GM12865 (cell line): ENCODE data around the gene SLC25A4.

Experiments
- DNase-seq: peaks from one replicate; pipeline ENCODE4 v3.0.0; 2010; ENCODE audit warnings: low read depth
- H3K4me3 ChIP-seq: 2 replicates; pipeline ENCODE4 v1.5.1; 2011; ENCODE audit warnings: mild to moderate bottlenecking, low read depth, low read length, control low read depth
- CTCF ChIP-seq: IDR thresholded peaks from 2 replicates; pipeline ENCODE4 v1.5.1; 2011; ENCODE audit warnings: low read length, control low read depth, low read depth, inconsistent platforms; ENCODE audit not compliant: insufficient read depth; ENCODE audit errors: missing control alignments

SLC25A4 gene

DNA sequence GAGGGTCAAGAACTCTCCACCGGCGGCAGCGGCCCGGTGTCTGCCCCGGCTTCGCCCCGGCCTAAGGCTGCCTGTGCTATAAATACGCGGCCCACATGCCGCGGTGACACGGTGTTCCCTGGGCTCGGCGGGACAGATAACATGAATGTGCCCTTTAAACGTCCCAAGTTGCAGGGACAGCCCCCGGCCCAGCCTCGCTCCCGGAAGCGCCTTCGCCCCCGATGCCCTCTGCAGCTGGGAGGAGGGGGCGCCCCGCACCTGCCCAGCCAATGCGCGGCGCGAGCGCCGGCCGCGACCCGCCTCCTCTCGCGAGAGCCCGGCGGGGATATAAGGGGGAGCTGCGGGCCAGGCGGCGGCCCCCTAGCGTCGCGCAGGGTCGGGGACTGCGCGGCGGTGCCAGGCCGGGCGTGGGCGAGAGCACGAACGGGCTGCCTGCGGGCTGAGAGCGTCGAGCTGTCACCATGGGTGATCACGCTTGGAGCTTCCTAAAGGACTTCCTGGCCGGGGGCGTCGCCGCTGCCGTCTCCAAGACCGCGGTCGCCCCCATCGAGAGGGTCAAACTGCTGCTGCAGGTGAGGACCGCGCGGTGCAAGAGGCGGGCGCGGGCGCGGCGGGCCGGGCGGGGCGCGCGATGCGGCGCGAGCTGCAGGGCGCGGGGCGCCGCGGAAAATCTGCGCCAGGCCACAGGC, at the start of gene SLC25A4:
SLC25A4 (plus strand) TSS at position 355 of the 689 bp plus-strand sequence; CDS start at position 462, 107 bp downstream.
- peak; percentile 47 for TF ChIP-seq CTCF
- peak; percentile 93 for DNase-seq
- H3K4me3 ChIP-seq = peak within 1 kb of the TSS; percentile 73

DNA sequence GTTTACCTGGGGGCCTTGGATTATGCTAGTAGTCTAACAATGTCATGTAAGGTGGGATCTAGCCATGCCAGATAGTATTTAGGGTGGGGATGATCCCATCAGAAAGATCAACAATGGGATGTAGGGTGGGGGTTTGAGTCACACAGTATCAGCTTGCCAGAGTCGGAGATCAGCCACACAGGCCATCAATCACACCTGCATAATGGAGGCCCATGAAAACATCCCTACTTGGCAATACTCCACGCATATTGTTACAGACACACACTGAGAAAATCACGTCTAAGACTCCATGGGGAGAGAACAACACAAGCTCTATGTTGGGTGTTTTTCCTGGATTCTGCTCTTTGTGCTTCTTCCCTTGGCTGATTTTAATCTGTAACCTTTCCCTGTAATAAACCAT, 49.5 kb upstream of the SLC25A4 start:
- no peak overlapping the region for H3K4me3 ChIP-seq
- TF ChIP-seq CTCF = no peak
- no peak for DNase-seq

DNA sequence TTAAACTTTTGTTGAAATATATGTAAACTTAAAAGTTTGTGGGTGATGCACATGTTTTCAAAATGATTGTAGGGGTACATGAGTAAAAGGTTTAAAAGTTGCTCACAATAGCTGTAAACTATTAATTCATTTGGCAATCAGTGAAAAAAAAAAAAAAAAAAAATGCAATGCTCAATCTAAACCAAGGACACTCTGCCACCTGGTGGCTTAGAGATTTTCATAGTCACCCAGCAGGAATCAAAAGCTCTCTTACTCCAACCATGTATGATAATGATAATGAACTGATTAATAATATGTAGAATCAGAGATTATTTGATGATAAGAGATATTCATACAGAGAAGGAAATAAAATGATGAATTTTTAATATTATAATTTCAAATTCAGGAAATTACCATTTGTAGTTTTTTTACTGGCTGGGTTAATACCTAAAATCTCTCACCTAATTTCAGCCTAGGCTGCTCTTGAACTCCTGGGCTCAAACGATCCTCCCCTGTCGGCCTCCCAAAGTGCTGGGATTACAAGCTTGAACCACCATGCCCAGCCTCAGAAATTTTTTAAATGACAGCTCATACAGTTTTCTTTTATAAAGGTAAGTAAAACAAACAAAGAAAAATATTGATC, 46.9 kb upstream of the SLC25A4 start:
- no peak overlapping the region for H3K4me3 ChIP-seq
- peak; percentile 40 for TF ChIP-seq CTCF
- peak; percentile 51 for DNase-seq

DNA sequence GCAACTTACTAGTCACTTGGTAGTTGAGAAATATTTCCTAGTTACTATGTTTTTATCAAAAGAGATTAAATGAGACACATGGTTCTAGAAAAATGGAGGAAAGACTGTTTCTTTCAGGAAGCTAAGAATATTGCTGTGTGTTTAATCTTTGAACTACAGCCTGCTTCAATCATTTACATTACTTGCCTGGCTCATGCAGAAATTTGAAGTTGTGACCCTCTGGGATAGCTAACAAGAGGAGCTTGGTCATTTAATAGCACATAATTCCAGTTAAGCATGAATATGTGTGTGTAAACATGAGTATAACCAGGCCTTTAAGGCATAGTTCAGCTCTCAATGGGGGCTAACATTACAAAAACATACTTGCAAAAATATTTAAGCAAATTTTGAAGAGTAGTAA, 44.6 kb upstream of the SLC25A4 start:
- no peak overlapping the region for H3K4me3 ChIP-seq
- no peak for TF ChIP-seq CTCF
- DNase-seq = no peak

GRCh38 chr4:185099024-185099682, 43.9 kb upstream of the SLC25A4 start:
- no peak overlapping the region for H3K4me3 ChIP-seq
- TF ChIP-seq CTCF = no peak
- no peak for DNase-seq

- no peak for TF ChIP-seq CTCF
- no peak for DNase-seq
- H3K4me3 ChIP-seq = no peak overlapping the region
Observed at GRCh38 chr4:185099940-185100339, 43.1 kb upstream of the SLC25A4 start.
